SU-DHL-6 (cell line): ENCODE results near the gene CLSTN2.

Experiments used
- CTCF ChIP-seq: fragments of 200-600 bp; sonication (generic); IDR thresholded peaks from one replicate; pipeline ENCODE4 v1.5.1; 2017; ENCODE audit warnings: antibody characterized with exemption, mild to moderate bottlenecking, low read length, moderate library complexity; ENCODE audit not compliant: insufficient read depth, poor library complexity, severe bottlenecking
- EZH2phosphoT487 ChIP-seq: fragments of 200-600 bp; sonication (generic), shearing (Covaris generic); conservative IDR thresholded peaks from 2 replicates; pipeline ENCODE4 v1.6.1; 2018; ENCODE audit warnings: mild to moderate bottlenecking, antibody characterized with exemption, low read length, moderate library complexity, mixed read lengths

- TF ChIP-seq CTCF = no peak
- TF ChIP-seq EZH2phosphoT487 = no peak
These were observed 460.4 kb downstream of the CLSTN2 start for GRCh38 chr3:140395134-140396075.
